ENCODE measurements around the gene HSPB1.

The HSPB1 gene

GRCh38 chr7:76325092-76325491 is 22.6 kb downstream of the HSPB1 start:
- Histone ChIP-seq H3K4me3 (ENCODE audit: low read depth, low read length) (no peak overlapping the region), H2AFZ (ENCODE audit: low read length, unreplicated experiment) (no peak overlapping the region), H3K27me3 (ENCODE audit: insufficient read depth, low read length) (no peaks in the 10 kb centered on the region), H3K27ac (ENCODE audit: low read depth, low read length) (no peak overlapping the region), H3K79me2 (ENCODE audit: control insufficient read depth, insufficient read depth, low read length, unreplicated experiment) (peaks cover 45% of the 10 kb centered on the region), H3K4me1 (ENCODE audit: control insufficient read depth, insufficient read depth, low read length, unreplicated experiment) (peaks cover 26% of the 10 kb centered on the region), H3K36me3 (ENCODE audit: insufficient read depth, low read length) (peaks cover 19% of the 10 kb centered on the region)

DNA sequence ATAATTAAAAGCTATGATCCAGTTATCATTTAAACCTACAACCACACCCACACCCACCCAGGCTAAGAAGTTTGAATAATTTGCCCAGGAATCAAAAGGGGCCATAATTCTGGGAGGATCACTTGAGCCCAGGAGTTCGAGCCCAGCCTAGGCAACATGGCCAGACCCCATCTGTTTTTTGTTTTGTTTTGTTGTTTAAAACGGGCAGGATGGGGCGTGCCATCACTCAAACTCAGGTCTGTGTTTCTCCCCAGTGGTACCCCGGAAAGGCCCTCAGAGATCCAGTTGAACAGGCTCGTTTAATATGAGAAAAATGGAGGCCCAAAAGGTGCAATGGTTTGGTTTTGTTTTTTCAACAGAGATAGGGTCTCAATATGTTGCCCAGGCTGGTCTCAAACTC is 23.3 kb downstream of the HSPB1 start:
- H2AFZ ChIP-seq (ENCODE audit: low read length, unreplicated experiment): no peak overlapping the region
- no peak overlapping the region for H3K4me3 ChIP-seq (ENCODE audit: low read depth, low read length)
- H3K27me3 ChIP-seq (ENCODE audit: insufficient read depth, low read length): no peaks in the 10 kb centered on the region
- peaks cover 26% of the 10 kb centered on the region for H3K4me1 ChIP-seq (ENCODE audit: control insufficient read depth, insufficient read depth, low read length, unreplicated experiment)
- peaks cover 19% of the 10 kb centered on the region for H3K36me3 ChIP-seq (ENCODE audit: insufficient read depth, low read length)
- peak overlapping the region; percentile 88; the same call in 1 of the 2 replicates for H3K27ac ChIP-seq (ENCODE audit: low read depth, low read length)
- H3K79me2 ChIP-seq (ENCODE audit: control insufficient read depth, insufficient read depth, low read length, unreplicated experiment): peaks cover 52% of the 10 kb centered on the region

DNA sequence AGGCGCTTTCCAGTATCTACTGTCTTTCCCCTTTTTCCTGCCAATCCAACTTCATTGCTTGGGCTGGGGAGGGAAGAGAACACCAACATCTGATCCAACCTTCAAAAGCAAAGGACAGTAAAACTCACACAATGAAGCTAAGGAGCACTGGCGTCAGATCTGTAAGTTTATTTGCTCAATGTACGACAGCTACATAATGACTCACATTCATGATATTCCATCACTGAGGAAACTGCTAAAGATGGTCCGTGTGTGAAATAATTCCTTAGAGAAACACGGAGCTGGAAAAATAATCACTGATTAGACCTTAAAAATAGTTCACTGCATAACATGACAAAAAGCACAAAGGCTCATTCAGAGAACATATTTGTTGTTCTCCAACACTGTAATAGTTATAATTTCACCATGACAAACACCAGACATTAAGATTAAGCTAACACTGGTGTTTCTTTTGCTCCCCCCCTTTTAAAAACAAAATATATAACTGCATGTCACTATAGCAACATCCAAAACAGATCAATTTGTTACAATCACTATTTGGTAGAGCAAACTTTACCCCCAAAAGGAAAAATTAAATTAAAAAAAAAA is 24.3 kb downstream of the HSPB1 start:
- peaks cover 62% of the 10 kb centered on the region for H3K79me2 ChIP-seq (ENCODE audit: control insufficient read depth, insufficient read depth, low read length, unreplicated experiment)
- peaks cover 19% of the 10 kb centered on the region for H3K36me3 ChIP-seq (ENCODE audit: insufficient read depth, low read length)
- no peak overlapping the region for H2AFZ ChIP-seq (ENCODE audit: low read length, unreplicated experiment)
- peak overlapping the region; percentile 88 for H3K27ac ChIP-seq (ENCODE audit: low read depth, low read length)
- H3K4me3 ChIP-seq (ENCODE audit: low read depth, low read length): no peak overlapping the region
- no peaks in the 10 kb centered on the region for H3K27me3 ChIP-seq (ENCODE audit: insufficient read depth, low read length)
- H3K4me1 ChIP-seq (ENCODE audit: control insufficient read depth, insufficient read depth, low read length, unreplicated experiment): peaks cover 26% of the 10 kb centered on the region

- no peak overlapping the region for H2AFZ ChIP-seq (ENCODE audit: low read length, unreplicated experiment)
- peak overlapping the region; percentile 88 for H3K27ac ChIP-seq (ENCODE audit: low read depth, low read length)
- H3K4me1 ChIP-seq (ENCODE audit: control insufficient read depth, insufficient read depth, low read length, unreplicated experiment): peaks cover 24% of the 10 kb centered on the region
- H3K4me3 ChIP-seq (ENCODE audit: low read depth, low read length): no peak overlapping the region
- H3K36me3 ChIP-seq (ENCODE audit: insufficient read depth, low read length): peaks cover 19% of the 10 kb centered on the region
- H3K79me2 ChIP-seq (ENCODE audit: control insufficient read depth, insufficient read depth, low read length, unreplicated experiment): peaks cover 70% of the 10 kb centered on the region
- H3K27me3 ChIP-seq (ENCODE audit: insufficient read depth, low read length): no peaks in the 10 kb centered on the region
These were observed 25.1 kb downstream of the HSPB1 start for GRCh38 chr7:76327610-76328009.

DNA sequence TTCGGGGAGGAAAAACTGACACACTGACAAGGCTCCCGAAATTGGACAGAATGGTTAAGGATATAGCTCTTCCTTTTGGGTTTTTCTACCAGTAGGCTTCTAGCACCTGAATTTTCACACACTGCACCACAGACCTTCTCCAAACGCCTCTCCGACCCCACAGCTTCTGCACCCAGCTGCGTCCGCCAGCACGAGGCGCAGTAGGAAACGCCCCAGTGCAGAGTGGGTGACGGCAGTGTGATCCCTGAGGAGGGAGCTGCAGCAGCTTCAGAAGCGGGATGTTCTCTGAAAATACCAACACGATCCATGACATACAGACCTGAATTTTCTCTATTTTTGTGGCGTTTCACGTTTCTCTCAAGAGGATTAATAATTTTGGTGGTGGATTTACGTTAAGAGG is 25.9 kb downstream of the HSPB1 start:
- no peaks in the 10 kb centered on the region for H3K27me3 ChIP-seq (ENCODE audit: insufficient read depth, low read length)
- H2AFZ ChIP-seq (ENCODE audit: low read length, unreplicated experiment): no peak overlapping the region
- H3K36me3 ChIP-seq (ENCODE audit: insufficient read depth, low read length): peaks cover 19% of the 10 kb centered on the region
- peak overlapping the region; percentile 88 for H3K27ac ChIP-seq (ENCODE audit: low read depth, low read length)
- H3K79me2 ChIP-seq (ENCODE audit: control insufficient read depth, insufficient read depth, low read length, unreplicated experiment): peaks cover 78% of the 10 kb centered on the region
- H3K4me3 ChIP-seq (ENCODE audit: low read depth, low read length): no peak overlapping the region
- H3K4me1 ChIP-seq (ENCODE audit: control insufficient read depth, insufficient read depth, low read length, unreplicated experiment): peaks cover 19% of the 10 kb centered on the region

DNA sequence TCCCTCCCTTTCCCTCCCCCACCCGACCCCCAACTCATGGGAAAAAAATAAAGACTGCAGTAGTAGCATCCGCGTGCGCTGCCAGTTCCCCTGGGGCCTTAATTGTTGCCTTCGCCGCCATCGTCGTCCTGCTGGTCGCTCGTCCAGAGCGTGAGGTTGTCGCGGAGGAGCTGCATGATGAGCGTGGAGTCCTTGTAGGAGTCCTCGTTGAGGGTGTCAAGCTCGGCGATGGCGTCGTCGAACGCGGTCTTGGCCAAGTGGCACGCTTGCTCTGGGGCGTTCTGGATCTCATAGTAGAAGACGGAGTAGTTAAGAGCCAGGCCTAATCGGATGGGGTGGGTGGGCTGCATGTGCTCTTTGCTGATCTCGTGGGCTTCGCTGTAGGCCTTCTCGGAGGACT is 27.0 kb downstream of the HSPB1 start:
- Histone ChIP-seq H3K4me3 (ENCODE audit: low read depth, low read length) (no peak overlapping the region), H3K4me1 (ENCODE audit: control insufficient read depth, insufficient read depth, low read length, unreplicated experiment) (peaks cover 27% of the 10 kb centered on the region), H3K36me3 (ENCODE audit: insufficient read depth, low read length) (peaks cover 23% of the 10 kb centered on the region), H3K27ac (ENCODE audit: low read depth, low read length) (no peak overlapping the region), H3K27me3 (ENCODE audit: insufficient read depth, low read length) (no peaks in the 10 kb centered on the region), H3K79me2 (ENCODE audit: control insufficient read depth, insufficient read depth, low read length, unreplicated experiment) (peaks cover 88% of the 10 kb centered on the region), H2AFZ (ENCODE audit: low read length, unreplicated experiment) (no peak overlapping the region)

GRCh38 chr7:76330261-76330660 is 27.8 kb downstream of the HSPB1 start:
- no peak overlapping the region for H2AFZ ChIP-seq (ENCODE audit: low read length, unreplicated experiment)
- no peak overlapping the region for H3K27ac ChIP-seq (ENCODE audit: low read depth, low read length)
- H3K36me3 ChIP-seq (ENCODE audit: insufficient read depth, low read length): peaks cover 23% of the 10 kb centered on the region
- H3K4me3 ChIP-seq (ENCODE audit: low read depth, low read length): no peak overlapping the region
- no peaks in the 10 kb centered on the region for H3K27me3 ChIP-seq (ENCODE audit: insufficient read depth, low read length)
- H3K4me1 ChIP-seq (ENCODE audit: control insufficient read depth, insufficient read depth, low read length, unreplicated experiment): peaks cover 27% of the 10 kb centered on the region
- H3K79me2 ChIP-seq (ENCODE audit: control insufficient read depth, insufficient read depth, low read length, unreplicated experiment): peaks cover 92% of the 10 kb centered on the region

DNA sequence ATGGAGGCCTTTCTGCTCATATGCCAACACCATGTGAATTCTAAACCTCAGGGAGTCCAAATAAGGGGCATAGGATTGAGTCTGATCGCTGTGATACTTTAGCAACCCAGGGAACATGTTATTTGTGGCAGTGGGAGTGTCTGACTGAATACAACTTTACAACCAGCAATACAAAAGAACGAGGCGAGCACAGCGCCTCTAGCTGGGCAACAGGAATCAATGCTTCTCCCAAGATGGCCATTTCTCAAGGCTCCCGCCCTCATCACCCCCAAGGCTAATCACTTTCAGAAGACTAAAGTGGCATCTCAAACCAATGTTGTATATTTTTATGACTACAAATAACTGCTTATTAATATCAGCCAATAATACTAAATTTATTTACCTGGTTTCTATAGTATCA is 28.2 kb downstream of the HSPB1 start:
- Histone ChIP-seq H3K79me2 (ENCODE audit: control insufficient read depth, insufficient read depth, low read length, unreplicated experiment) (peaks cover 94% of the 10 kb centered on the region), H2AFZ (ENCODE audit: low read length, unreplicated experiment) (no peak overlapping the region), H3K4me1 (ENCODE audit: control insufficient read depth, insufficient read depth, low read length, unreplicated experiment) (peaks cover 27% of the 10 kb centered on the region), H3K4me3 (ENCODE audit: low read depth, low read length) (no peak overlapping the region), H3K36me3 (ENCODE audit: insufficient read depth, low read length) (peaks cover 21% of the 10 kb centered on the region), H3K27me3 (ENCODE audit: insufficient read depth, low read length) (no peaks in the 10 kb centered on the region), H3K27ac (ENCODE audit: low read depth, low read length) (no peak overlapping the region)

- Histone ChIP-seq H3K79me2 (ENCODE audit: control insufficient read depth, insufficient read depth, low read length, unreplicated experiment) (peaks cover 96% of the 10 kb centered on the region), H3K27me3 (ENCODE audit: insufficient read depth, low read length) (no peaks in the 10 kb centered on the region), H2AFZ (ENCODE audit: low read length, unreplicated experiment) (no peak overlapping the region), H3K36me3 (ENCODE audit: insufficient read depth, low read length) (peaks cover 22% of the 10 kb centered on the region), H3K4me1 (ENCODE audit: control insufficient read depth, insufficient read depth, low read length, unreplicated experiment) (peaks cover 19% of the 10 kb centered on the region), H3K4me3 (ENCODE audit: low read depth, low read length) (no peak overlapping the region), H3K27ac (ENCODE audit: low read depth, low read length) (no peak overlapping the region)
These were observed 29.6 kb downstream of the HSPB1 start for GRCh38 chr7:76332078-76332477.

GRCh38 chr7:76333511-76334101 is 31.1 kb downstream of the HSPB1 start:
- H3K27ac ChIP-seq (ENCODE audit: low read depth, low read length): no peak overlapping the region; the same call in 1 of the 2 replicates
- H3K4me3 ChIP-seq (ENCODE audit: low read depth, low read length): no peak overlapping the region
- no peak overlapping the region for H2AFZ ChIP-seq (ENCODE audit: low read length, unreplicated experiment)
- peaks cover 15% of the 10 kb centered on the region for H3K4me1 ChIP-seq (ENCODE audit: control insufficient read depth, insufficient read depth, low read length, unreplicated experiment)
- H3K36me3 ChIP-seq (ENCODE audit: insufficient read depth, low read length): peaks cover 15% of the 10 kb centered on the region
- H3K27me3 ChIP-seq (ENCODE audit: insufficient read depth, low read length): no peaks in the 10 kb centered on the region
- H3K79me2 ChIP-seq (ENCODE audit: control insufficient read depth, insufficient read depth, low read length, unreplicated experiment): peaks cover 97% of the 10 kb centered on the region

DNA sequence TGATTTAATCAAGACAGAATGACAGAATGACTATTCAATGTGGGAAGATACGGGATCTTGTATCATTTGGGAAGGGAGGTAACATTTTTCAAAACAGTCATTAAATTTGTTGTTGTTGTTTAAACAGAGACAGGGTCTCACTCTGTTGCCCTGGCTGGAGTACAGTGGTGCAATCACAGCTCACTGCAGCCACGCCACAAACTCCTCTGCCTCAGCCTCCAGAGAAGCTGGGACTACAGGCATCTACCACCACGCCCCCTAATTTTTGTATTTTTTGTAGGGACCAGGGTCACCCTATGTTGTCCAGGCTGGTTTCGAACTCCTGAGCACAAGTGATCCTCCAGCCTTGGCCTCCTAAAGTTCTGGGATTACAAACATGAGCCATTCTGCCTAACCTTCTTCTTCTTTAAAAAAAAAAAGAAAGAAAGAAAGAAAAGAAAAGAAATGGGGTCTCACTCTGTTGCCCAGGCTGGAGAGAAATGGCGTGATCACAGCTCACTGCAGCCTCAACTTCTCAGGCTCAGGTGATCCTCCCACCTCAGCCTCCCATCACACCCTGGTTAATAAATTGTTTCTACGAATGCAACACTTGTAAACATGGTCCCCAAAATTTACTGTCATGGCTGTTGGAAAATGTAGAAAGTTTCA is 32.0 kb downstream of the HSPB1 start:
- Histone ChIP-seq H3K27ac (ENCODE audit: low read depth, low read length) (no peak overlapping the region), H3K4me3 (ENCODE audit: low read depth, low read length) (no peak overlapping the region), H3K36me3 (ENCODE audit: insufficient read depth, low read length) (peaks cover 15% of the 10 kb centered on the region), H3K4me1 (ENCODE audit: control insufficient read depth, insufficient read depth, low read length, unreplicated experiment) (peaks cover 19% of the 10 kb centered on the region), H3K27me3 (ENCODE audit: insufficient read depth, low read length) (no peaks in the 10 kb centered on the region), H2AFZ (ENCODE audit: low read length, unreplicated experiment) (no peak overlapping the region), H3K79me2 (ENCODE audit: control insufficient read depth, insufficient read depth, low read length, unreplicated experiment) (peaks cover 96% of the 10 kb centered on the region)
